SHP77 treated with DMSO at 0.1 percent for 48 hours (cell line): ENCODE results near the gene HPSE2.
"Not testable (repeated sequence)": the region's sequence is repeated elsewhere in the genome, so short reads cannot be mapped to it uniquely, and the experiment has no call there.

Experiments used
- DNase-seq: peaks from one replicate; lab custom pipeline; 2025; lab: John Stamatoyannopoulos, UW

HPSE2 gene

GRCh38 chr10:98556061-98556460 is 679.6 kb downstream of the HPSE2 start:
- DNase-seq = no peak

GRCh38 chr10:98555021-98555619 is 680.5 kb downstream of the HPSE2 start:
- no peak for DNase-seq

GRCh38 chr10:98541561-98541960 is 694.1 kb downstream of the HPSE2 start:
- not testable (repeated sequence) for DNase-seq

GRCh38 chr10:98539578-98539977 is 696.1 kb downstream of the HPSE2 start:
- no peak for DNase-seq

GRCh38 chr10:98538472-98538871 is 697.2 kb downstream of the HPSE2 start:
- no peak for DNase-seq

- no peak for DNase-seq
Measured at GRCh38 chr10:98536551-98536950, 699.1 kb downstream of the HPSE2 start.

- DNase-seq = no peak
Measured at GRCh38 chr10:98533746-98534445, 701.8 kb downstream of the HPSE2 start.

- DNase-seq = no peak
Measured at GRCh38 chr10:98533241-98533640, 702.4 kb downstream of the HPSE2 start.

GRCh38 chr10:98528805-98529183 is 706.9 kb downstream of the HPSE2 start:
- no peak for DNase-seq

GRCh38 chr10:98528166-98528804 is 707.4 kb downstream of the HPSE2 start:
- DNase-seq = no peak

GRCh38 chr10:98525969-98526368 is 709.7 kb downstream of the HPSE2 start:
- DNase-seq = no peak

- DNase-seq = no peak
Measured at GRCh38 chr10:98524124-98524523, 711.5 kb downstream of the HPSE2 start.

GRCh38 chr10:98519841-98520240 is 715.8 kb downstream of the HPSE2 start:
- DNase-seq = no peak

- no peak for DNase-seq
Measured at GRCh38 chr10:98517672-98518071, 718.0 kb downstream of the HPSE2 start.

GRCh38 chr10:98516352-98516751 is 719.3 kb downstream of the HPSE2 start:
- DNase-seq = no peak

GRCh38 chr10:98513704-98514103 is 721.9 kb downstream of the HPSE2 start:
- no peak for DNase-seq

GRCh38 chr10:98511876-98512275 is 723.8 kb downstream of the HPSE2 start:
- DNase-seq = no peak

GRCh38 chr10:98510412-98510995 is 725.1 kb downstream of the HPSE2 start:
- DNase-seq = no peak

- no peak for DNase-seq
Measured at GRCh38 chr10:98509745-98510144, 725.9 kb downstream of the HPSE2 start.

GRCh38 chr10:98502535-98502934 is 733.1 kb downstream of the HPSE2 start:
- not testable (repeated sequence) for DNase-seq

- no peak for DNase-seq
Measured at GRCh38 chr10:98492763-98493162, 742.9 kb downstream of the HPSE2 start.

- DNase-seq = no peak
Measured at GRCh38 chr10:98489561-98490481, 745.8 kb downstream of the HPSE2 start.
